ENCODE measurements around the gene UQCC3.
"Not testable (repeated sequence)": the region's sequence is repeated elsewhere in the genome, so short reads cannot be mapped to it uniquely, and the experiment has no call there.

The UQCC3 gene, protein sequence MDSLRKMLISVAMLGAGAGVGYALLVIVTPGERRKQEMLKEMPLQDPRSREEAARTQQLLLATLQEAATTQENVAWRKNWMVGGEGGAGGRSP

DNA sequence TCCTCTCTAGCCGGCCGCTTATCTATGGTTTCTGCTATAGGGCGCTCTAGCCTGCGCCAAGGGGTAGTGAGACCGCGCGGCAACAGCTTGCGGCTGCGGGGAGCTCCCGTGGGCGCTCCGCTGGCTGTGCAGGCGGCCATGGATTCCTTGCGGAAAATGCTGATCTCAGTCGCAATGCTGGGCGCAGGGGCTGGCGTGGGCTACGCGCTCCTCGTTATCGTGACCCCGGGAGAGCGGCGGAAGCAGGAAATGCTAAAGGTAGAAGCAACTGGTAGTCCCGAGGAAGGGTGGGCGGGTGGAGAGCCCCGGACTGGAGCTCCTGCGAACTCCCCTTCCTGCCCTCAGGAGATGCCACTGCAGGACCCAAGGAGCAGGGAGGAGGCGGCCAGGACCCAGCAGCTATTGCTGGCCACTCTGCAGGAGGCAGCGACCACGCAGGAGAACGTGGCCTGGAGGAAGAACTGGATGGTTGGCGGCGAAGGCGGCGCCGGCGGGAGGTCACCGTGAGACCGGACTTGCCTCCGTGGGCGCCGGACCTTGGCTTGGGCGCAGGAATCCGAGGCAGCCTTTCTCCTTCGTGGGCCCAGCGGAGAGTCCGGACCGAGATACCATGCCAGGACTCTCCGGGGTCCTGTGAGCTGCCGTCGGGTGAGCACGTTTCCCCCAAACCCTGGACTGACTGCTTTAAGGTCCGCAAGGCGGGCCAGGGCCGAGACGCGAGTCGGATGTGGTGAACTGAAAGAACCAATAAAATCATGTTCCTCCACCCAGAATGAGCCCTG is at the start of gene UQCC3, which contains the start of gene LBHD1:
UQCC3 (plus strand) TSS at position 66 of the 782 bp plus-strand sequence; CDS start at position 139, 73 bp downstream.
LBHD1 (minus strand) TSS at position 660 of the 782 bp plus-strand sequence. CDS start 2,236 bp downstream, outside the sequence.
- peak; percentile 83 for DNase-seq (ENCODE audit: low read depth)

GRCh38 chr11:62622476-62623089 is 48.9 kb upstream of the UQCC3 start:
- DNase-seq (ENCODE audit: low read depth): no peak

GRCh38 chr11:62627713-62628112 is 43.8 kb upstream of the UQCC3 start:
- no peak for DNase-seq (ENCODE audit: low read depth)

- DNase-seq (ENCODE audit: low read depth): no peak
Measured at GRCh38 chr11:62632492-62632891, 39.0 kb upstream of the UQCC3 start.

- DNase-seq (ENCODE audit: low read depth): no peak
Measured at GRCh38 chr11:62644220-62644619, 27.3 kb upstream of the UQCC3 start.

- no peak for DNase-seq (ENCODE audit: low read depth)
Measured at GRCh38 chr11:62645671-62645945, 25.9 kb upstream of the UQCC3 start.

GRCh38 chr11:62645946-62646824 is 25.3 kb upstream of the UQCC3 start, which contains the start of gene GANAB:
TSS of gene GANAB (minus strand) at chr11:62646613. CDS start at chr11:62646599, 14 bp downstream.
- peak; percentile 94 for DNase-seq (ENCODE audit: low read depth)

DNA sequence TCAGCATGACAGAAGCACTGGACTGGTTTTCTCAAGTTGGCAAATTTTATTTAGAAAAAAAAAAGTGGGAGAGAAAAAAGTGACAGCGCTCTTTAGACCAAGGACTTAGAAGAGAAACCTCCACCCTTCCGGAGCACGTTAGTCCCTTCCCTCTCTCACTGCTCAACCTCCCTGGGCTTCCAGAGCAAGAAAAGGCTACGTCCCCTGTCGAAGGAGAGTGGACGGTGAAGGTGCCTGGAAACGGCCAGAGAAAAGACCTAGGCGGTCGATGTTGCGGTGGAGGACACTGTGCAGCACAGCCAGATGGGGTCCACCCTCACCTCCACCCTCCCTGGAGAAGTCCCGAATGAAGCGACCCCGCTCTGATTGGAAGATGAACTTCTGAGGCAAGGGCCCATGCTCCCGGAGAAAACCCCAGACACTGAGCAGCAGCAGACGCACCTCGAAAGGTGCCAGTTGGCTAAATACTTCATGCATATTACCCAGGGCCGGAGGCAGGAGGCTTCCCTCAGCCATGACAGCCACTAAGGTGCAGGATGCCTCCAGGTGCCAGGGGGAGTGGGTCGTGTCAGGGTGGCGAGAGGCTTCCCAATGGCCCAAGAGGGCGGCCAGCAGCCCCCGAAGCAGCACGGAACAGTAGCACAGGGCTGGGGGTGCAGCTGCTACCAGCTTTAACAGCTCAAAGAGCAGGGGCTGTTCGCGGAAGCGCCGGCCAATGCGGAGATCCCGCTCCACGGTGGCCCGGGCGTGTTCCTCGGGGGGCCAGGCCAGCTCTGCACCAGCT is 24.5 kb upstream of the UQCC3 start:
- no peak for DNase-seq (ENCODE audit: low read depth)

GRCh38 chr11:62647609-62648005 is 23.9 kb upstream of the UQCC3 start:
- no peak for DNase-seq (ENCODE audit: low read depth)

DNA sequence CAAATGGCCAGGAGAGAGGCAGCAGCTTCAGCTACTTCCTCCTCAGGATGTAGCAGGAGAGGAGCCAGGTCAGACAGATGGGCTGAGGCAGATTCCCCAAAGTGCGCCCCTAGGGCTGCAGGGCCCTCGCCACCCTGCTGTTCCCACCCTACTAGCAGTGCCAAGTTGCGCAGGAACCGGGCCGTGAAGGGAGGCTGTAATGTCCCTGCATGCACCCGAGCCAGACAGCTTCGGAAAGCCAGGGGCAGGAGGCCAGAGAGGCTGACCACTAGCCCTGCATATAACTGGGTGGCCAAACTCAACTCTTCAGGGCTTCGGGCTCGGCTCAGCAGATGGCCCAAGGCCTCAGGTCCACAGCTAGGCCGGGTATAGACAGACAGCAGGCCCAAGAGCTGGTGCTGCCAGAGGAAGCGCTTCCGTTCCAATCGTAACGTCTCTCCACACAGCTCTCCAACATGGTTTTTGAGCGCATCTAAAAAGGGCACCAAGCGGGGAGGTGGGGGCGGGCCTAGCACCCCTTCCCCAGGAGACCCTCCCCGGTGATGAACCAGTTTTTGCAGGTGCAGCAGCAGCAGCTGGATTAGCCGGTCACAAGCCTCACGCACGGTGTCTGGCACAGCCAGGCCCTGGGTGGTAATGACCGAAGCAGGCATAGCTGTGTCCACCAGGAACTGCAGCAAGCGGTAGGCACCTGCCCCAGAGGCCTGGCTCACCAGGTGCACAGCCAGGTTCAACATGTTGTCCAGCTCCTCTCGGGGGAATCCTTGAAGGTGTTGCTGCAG is 23.1 kb upstream of the UQCC3 start:
- no peak for DNase-seq (ENCODE audit: low read depth)

GRCh38 chr11:62648967-62649364 is 22.5 kb upstream of the UQCC3 start:
- DNase-seq (ENCODE audit: low read depth): no peak

DNA sequence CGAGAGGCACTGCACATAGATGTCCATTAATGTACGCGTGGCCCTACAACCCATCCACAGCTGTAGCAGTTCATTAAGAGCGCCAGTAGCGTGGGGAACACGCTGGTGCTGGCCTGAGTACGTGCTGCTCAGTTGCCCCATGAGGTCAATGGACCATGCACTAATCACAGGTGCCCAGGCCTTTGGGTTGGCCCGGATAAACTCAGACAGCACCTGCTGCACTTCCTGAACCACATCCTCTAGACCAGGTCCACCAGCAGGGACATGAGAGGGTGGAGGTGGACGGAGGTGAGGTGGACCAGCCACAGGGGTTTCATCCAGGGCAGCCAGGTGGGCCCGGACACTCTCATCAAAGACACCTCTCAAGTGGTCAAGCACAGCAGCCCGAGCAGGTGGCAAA is 22.0 kb upstream of the UQCC3 start:
- no peak for DNase-seq (ENCODE audit: low read depth)

- not testable (repeated sequence) for DNase-seq (ENCODE audit: low read depth)
Measured at GRCh38 chr11:62650283-62650682, 21.2 kb upstream of the UQCC3 start.

DNA sequence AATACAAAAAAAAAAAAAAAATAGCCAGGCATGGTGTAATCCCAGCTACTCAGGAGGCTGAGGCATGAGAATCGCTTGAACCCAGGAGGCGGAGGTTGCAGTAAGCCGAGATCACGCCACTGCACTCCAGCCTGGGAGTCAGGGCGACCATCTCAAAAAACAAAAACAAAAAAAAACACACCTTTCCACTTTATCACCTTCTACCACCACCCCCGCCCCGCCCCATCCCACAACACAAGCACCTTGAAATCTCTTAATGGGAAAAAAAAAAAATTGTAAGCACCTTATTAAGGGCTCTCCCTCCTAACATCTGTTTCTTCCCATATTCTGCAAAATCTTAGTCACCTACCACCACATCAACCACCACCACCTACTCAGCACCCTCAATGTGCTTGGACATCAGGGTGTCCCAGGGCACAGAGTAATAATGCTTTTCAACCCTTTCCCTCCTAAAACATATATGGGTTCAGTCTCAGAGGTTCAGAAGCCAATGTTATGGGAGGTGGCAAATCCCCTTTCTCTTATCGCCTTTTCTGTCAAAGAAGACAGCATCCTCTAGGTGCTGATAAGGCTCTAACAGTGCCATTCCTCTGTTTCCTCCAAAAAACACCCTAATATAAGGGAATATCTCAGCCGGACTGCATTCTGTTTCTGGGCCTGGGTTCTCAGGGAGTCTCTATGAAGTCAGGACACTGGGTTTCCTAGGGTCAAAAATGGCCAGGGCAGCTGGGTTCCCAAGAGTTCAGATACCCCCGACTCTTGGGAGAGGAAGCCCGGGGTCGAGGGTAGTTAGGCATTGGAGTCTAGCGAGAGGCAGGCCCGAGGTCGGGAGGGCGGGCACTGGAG is 19.1 kb upstream of the UQCC3 start:
- DNase-seq (ENCODE audit: low read depth): no peak

DNA sequence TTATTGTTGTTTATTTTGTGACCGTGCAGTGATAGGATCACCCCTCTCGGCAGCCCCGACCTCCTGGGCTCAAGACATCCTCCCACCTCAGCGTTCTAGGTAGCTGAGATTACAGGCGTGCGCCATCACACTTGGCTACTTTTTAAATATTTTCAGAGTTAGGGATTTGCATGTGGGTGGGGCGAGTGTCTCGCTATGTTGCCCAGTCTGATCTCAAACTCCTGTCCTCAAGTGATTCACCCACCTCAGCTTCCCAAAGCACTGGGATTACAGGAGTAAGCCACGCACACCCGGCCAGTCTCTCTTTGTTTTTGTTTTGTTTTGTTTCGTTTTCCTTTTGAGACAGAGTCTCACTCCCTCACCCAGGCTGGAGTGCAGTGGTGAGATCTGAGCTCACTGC is 17.2 kb upstream of the UQCC3 start:
- no peak for DNase-seq (ENCODE audit: low read depth)

- no peak for DNase-seq (ENCODE audit: low read depth)
Measured at GRCh38 chr11:62656796-62657429, 14.6 kb upstream of the UQCC3 start.

GRCh38 chr11:62664405-62665074 is 6.9 kb upstream of the UQCC3 start:
- DNase-seq (ENCODE audit: low read depth): peak; percentile 47

DNA sequence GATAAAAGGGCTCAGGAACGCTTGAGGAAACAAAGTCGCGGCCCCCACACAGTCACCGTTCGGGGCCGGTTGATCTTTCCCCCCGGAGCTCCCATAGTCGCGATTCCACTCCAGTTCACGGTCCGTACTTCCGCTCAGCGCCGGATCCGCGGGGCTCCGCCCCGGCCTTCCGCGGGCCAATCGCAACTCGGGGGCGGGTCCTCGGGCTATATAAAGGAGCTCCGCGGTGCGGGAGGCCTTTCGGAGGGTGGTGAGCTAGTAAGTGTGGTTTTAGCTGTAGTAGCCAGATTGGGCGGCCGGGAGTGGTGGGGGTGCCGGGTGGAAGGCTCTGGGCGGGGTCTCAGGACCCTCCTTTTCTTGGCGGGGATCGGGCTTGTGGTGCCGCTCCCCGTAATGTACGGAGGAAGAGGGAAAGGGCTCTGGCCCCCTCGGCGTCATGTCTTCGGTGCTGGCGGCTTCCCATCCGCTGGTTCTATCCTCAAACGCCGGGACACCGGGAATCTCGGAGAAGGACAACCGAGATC is 6.3 kb upstream of the UQCC3 start, which contains the start of the genes C11orf98 and CSKMT:
C11orf98 (minus strand) TSS at position 136 of the 524 bp plus-strand sequence; CDS start at position 95, 41 bp downstream.
CSKMT (plus strand) TSS at position 238 of the 524 bp plus-strand sequence. CDS start 568 bp downstream, outside the sequence.
- peak; percentile 87 for DNase-seq (ENCODE audit: low read depth)
